Mesothelial cell of epicardium (in vitro differentiated cells): ENCODE measurements around the gene CDH19. TPM values are rescaled to one million over a fixed set of nuclear protein-coding genes. Genes with fewer than 3 reads are reported as not detected.

ENCODE experiments used
- DNase-seq, 2 experiments: peaks; one replicate each; pipeline ENCODE4 v3.0.0; 2021; ENCODE audit warnings: low spot score in 2 of 2; ENCODE audit not compliant: unreplicated experiment in 2 of 2
- H3K27ac Mint-ChIP-seq: 2 replicates; pipeline ENCODE4 v1.8.0; 2021; ENCODE audit warnings: mixed read lengths
- H3K27me3 Mint-ChIP-seq: 2 replicates; pipeline ENCODE4 v1.8.0; 2021; ENCODE audit warnings: low read depth, mixed read lengths
- H3K36me3 Mint-ChIP-seq: 2 replicates; pipeline ENCODE4 v1.8.0; 2021; ENCODE audit warnings: mixed read lengths
- H3K4me1 Mint-ChIP-seq: 2 replicates; pipeline ENCODE4 v1.8.0; 2021; ENCODE audit warnings: mixed read lengths
- H3K4me3 Mint-ChIP-seq: 2 replicates; pipeline ENCODE4 v1.8.0; 2021; ENCODE audit warnings: mild to moderate bottlenecking, moderate library complexity, mixed read lengths
- H3K9me3 Mint-ChIP-seq: 2 replicates; pipeline ENCODE4 v1.8.0; 2021; ENCODE audit warnings: mixed read lengths
- total RNA-seq: library from RNA; stranded (reverse); gene quantifications from 3 replicates; pipeline ENCODE4 v1.2.1, GENCODE V29; 2021
- TF ChIP-seq, protein P1 (sequence below): fragments of 200-600 bp; sonication (generic); IDR thresholded peaks from one replicate; pipeline ENCODE4 v1.5.0; 2021; ENCODE audit warnings: antibody characterized with exemption; ENCODE audit not compliant: unreplicated experiment

CDH19 gene
- total RNA-seq, 1 donor from 2014 or later = not detected

DNA sequence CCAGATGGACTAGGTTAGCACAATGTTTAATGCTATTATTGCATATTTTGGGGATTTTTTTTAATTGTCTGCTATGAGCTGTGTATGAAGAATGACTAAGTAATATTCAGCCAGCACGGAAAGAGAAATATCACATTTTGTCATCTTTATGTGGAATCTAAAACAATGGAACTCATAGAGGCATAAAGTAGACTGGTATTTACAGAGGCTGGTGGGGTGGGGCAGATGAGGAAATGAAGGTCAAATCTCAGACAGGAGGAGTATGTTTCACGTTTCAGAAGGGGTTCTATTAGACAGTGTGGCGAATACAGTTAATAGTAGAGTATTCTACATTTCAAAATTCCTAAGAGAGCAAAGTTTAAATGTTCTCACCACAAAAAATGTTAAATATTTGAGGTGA, 4.7 kb downstream of the CDH19 start:
- TF ChIP-seq, protein P1, sequence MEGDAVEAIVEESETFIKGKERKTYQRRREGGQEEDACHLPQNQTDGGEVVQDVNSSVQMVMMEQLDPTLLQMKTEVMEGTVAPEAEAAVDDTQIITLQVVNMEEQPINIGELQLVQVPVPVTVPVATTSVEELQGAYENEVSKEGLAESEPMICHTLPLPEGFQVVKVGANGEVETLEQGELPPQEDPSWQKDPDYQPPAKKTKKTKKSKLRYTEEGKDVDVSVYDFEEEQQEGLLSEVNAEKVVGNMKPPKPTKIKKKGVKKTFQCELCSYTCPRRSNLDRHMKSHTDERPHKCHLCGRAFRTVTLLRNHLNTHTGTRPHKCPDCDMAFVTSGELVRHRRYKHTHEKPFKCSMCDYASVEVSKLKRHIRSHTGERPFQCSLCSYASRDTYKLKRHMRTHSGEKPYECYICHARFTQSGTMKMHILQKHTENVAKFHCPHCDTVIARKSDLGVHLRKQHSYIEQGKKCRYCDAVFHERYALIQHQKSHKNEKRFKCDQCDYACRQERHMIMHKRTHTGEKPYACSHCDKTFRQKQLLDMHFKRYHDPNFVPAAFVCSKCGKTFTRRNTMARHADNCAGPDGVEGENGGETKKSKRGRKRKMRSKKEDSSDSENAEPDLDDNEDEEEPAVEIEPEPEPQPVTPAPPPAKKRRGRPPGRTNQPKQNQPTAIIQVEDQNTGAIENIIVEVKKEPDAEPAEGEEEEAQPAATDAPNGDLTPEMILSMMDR = no peak
- H3K27ac Mint-ChIP-seq = no peak overlapping the region
- H3K4me1 Mint-ChIP-seq = peaks cover 3% of the 10 kb centered on the region
- H3K4me3 Mint-ChIP-seq = no peak overlapping the region
- H3K36me3 Mint-ChIP-seq = no peaks in the 10 kb centered on the region
- H3K27me3 Mint-ChIP-seq = no peaks in the 10 kb centered on the region
- DNase-seq = no peak
- peaks cover 29% of the 10 kb centered on the region for H3K9me3 Mint-ChIP-seq

DNA sequence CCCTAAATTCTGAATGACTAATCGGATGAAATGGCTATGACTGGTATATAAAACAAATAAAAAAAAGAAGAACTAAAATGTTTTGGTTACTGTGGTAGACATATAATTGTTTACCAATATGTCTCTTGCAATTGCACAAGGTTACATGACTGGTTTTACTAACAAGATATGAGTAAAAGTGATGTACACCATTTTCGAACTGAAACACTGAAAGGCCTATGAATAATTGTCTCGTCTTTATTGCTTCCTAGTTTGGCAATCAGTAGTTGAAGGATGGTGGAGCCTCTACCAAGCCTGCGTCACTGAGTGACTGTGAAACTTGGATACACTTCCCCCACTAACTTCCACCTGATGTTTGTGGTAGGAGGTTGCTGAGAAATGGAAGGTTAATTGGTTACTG, 16.5 kb downstream of the CDH19 start:
- Mint-ChIP-seq H3K36me3 (no peaks in the 10 kb centered on the region), H3K27ac (no peak overlapping the region), H3K4me3 (no peak overlapping the region), H3K9me3 (no peaks in the 10 kb centered on the region), H3K27me3 (peaks cover 2% of the 10 kb centered on the region), H3K4me1 (no peaks in the 10 kb centered on the region)
- TF ChIP-seq, protein P1 = no peak
- no peak for DNase-seq

DNA sequence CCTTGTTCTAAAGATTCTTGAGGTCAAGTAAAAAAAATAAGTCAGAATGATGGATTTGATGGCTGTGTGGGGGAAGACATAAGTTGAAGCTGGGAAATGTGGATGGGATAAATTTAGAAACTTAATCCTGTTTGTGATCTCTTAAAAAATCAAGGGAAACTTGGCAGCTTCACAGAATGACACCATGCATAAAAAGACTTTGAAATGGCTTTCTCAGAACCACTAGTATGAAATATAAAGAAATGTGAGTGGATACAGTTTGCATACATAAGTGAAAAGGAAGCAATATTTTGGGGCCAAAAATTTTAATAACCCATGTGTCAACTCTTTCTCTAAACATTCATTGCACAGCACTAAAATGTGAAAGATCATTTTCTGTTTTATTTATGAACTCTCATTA, 21.7 kb downstream of the CDH19 start:
- Mint-ChIP-seq H3K36me3 (no peaks in the 10 kb centered on the region), H3K4me1 (peaks cover 3% of the 10 kb centered on the region), H3K27me3 (peaks cover 2% of the 10 kb centered on the region), H3K9me3 (no peaks in the 10 kb centered on the region), H3K4me3 (no peak overlapping the region), H3K27ac (no peak overlapping the region)
- TF ChIP-seq, protein P1 = no peak
- DNase-seq = no peak

DNA sequence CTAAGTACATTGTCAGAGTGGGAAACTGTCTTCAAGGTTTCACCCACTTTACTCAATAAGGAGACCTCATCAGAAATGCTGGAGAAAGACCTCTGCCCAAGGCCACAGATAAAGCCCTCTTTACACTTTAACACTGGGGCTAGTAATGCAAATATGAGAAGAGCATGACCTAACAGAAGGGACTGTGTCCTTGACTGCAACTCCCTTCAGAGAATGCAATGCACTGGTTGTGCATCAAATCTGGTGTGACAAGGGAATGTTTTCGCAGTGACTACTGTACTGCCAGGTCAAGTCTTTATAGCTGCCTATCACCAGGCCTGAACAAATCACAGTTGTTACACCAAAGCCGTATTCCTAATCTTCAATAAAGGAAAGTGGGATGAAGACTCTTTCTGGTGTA, 28.6 kb downstream of the CDH19 start:
- H3K36me3 Mint-ChIP-seq = no peaks in the 10 kb centered on the region
- DNase-seq = no peak
- H3K4me3 Mint-ChIP-seq = no peak overlapping the region
- no peaks in the 10 kb centered on the region for H3K9me3 Mint-ChIP-seq
- TF ChIP-seq, protein P1 = no peak
- H3K4me1 Mint-ChIP-seq = no peaks in the 10 kb centered on the region
- H3K27ac Mint-ChIP-seq = no peak overlapping the region
- H3K27me3 Mint-ChIP-seq = peaks cover 3% of the 10 kb centered on the region

DNA sequence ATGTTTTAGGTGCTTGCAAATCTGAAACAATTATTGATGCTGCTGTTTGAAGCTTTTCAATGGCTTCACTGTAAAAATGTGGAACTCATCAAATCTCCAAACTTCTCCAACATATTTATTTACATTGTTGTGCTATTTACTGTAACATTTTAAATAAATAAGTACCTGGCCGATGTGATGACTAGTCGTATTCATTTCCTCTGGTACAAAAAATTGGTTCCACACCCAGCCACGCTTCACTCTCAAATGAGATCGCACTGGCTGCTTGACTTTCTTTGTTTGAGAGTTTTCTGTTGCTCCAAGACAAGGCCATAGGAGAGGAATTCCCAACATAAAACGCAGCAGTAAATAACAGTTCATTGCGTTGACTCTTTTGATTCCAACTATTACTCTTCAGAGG, 32.0 kb downstream of the CDH19 start:
- H3K27me3 Mint-ChIP-seq = peaks cover 5% of the 10 kb centered on the region
- no peak overlapping the region for H3K27ac Mint-ChIP-seq
- TF ChIP-seq, protein P1 = no peak
- no peak for DNase-seq
- no peaks in the 10 kb centered on the region for H3K36me3 Mint-ChIP-seq
- no peaks in the 10 kb centered on the region for H3K9me3 Mint-ChIP-seq
- H3K4me3 Mint-ChIP-seq = no peak overlapping the region
- H3K4me1 Mint-ChIP-seq = no peaks in the 10 kb centered on the region

DNA sequence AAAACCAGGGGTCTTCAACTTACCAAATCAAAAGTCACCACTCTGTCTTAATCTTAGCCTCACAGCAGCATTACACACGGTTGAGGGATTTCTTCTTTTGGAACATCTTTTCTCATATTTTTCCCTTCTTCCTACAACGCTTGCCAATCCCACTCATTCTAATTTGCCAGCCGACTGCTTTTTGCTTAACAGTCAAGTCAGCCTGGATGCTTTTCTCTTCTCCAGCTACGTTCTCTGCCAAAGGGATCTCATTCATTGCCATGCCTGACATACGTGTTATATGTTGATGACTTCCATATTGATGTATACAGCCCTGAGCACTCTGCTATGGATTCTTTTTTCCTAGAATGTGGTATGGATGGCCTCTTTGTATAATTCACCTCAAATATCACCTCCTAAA, 37.3 kb downstream of the CDH19 start:
- H3K9me3 Mint-ChIP-seq = no peaks in the 10 kb centered on the region
- H3K4me1 Mint-ChIP-seq = no peaks in the 10 kb centered on the region
- no peaks in the 10 kb centered on the region for H3K36me3 Mint-ChIP-seq
- TF ChIP-seq, protein P1 = no peak
- peaks cover 19% of the 10 kb centered on the region for H3K27me3 Mint-ChIP-seq
- H3K4me3 Mint-ChIP-seq = no peak overlapping the region
- DNase-seq = no peak
- H3K27ac Mint-ChIP-seq = no peak overlapping the region
